Large intestine (tissue), 3 donors: ENCODE measurements around the gene IFI27L1. TPM values are rescaled to one million over a fixed set of nuclear protein-coding genes. Genes with fewer than 3 reads are reported as not detected.
A peak's percentile ranks its signal among the peaks of the same experiment; 100 is the strongest.

Experiments used
- DNase-seq, 2 donors: peaks; one replicate each; pipeline versions ENCODE4 v3.0.0 to v3.0.0-alpha.2; 2013
- H3K27ac ChIP-seq: one replicate; pipeline ENCODE4 v1.5.1; 2013; ENCODE audit warnings: low read length
- H3K27me3 ChIP-seq: 2 replicates; pipeline ENCODE4 v1.6.1; 2013; ENCODE audit warnings: low read length; ENCODE audit not compliant: control insufficient read depth, insufficient read depth
- H3K36me3 ChIP-seq: 2 replicates; pipeline ENCODE4 v1.6.1; 2013; ENCODE audit warnings: low read length; ENCODE audit not compliant: control insufficient read depth, insufficient read depth
- H3K4me1 ChIP-seq: one replicate; pipeline ENCODE4 v1.6.1; 2013; ENCODE audit warnings: low read length; ENCODE audit not compliant: control insufficient read depth, insufficient read depth
- H3K4me3 ChIP-seq: one replicate; pipeline ENCODE4 v1.5.1; 2013; ENCODE audit warnings: low read length
- H3K9me3 ChIP-seq: one replicate; pipeline ENCODE4 v1.6.1; 2013; ENCODE audit warnings: mild to moderate bottlenecking, low read depth, low read length, moderate library complexity; ENCODE audit not compliant: control insufficient read depth
- WGBS: methylation state at CpG from one replicate; pipeline ENCODE4 v1.1.5; 2013; ENCODE audit warnings: low lambda C conversion rate; ENCODE audit not compliant: insufficient coverage; 5-methylcytosine and 5-hydroxymethylcytosine counted together
- polyA plus RNA-seq: library from polyadenylated mRNA; unstranded; fragments of 120-200 nt; gene quantifications from one replicate; pipeline ENCODE4 v1.2.1, GENCODE V29; 2013

IFI27L1 gene
- polyA plus RNA-seq, 1 donor: 30.7 TPM

- Histone ChIP-seq H3K4me1 (peaks cover 5% of the 10 kb centered on the region), H3K27ac (no peak overlapping the region), H3K27me3 (no peaks in the 10 kb centered on the region), H3K9me3 (no peaks in the 10 kb centered on the region), H3K36me3 (peaks cover 9% of the 10 kb centered on the region), H3K4me3 (no peak overlapping the region)
- no peak for DNase-seq
- no CpG with 5 or more reads among the region's 3 CpGs for WGBS
These were observed 41.3 kb downstream of the IFI27L1 start for GRCh38 chr14:94122438-94122837.

- no peak overlapping the region for H3K4me3 ChIP-seq
- peaks cover 2% of the 10 kb centered on the region for H3K4me1 ChIP-seq
- 80% methylated on average over 1 of the region's 9 CpGs for WGBS
- H3K36me3 ChIP-seq: peaks cover 11% of the 10 kb centered on the region
- no peaks in the 10 kb centered on the region for H3K9me3 ChIP-seq
- DNase-seq: no peak
- H3K27me3 ChIP-seq: no peaks in the 10 kb centered on the region
- H3K27ac ChIP-seq: no peak overlapping the region
These were observed 42.2 kb downstream of the IFI27L1 start for GRCh38 chr14:94123296-94123695.

GRCh38 chr14:94123868-94124267 is 42.8 kb downstream of the IFI27L1 start:
- no peaks in the 10 kb centered on the region for H3K27me3 ChIP-seq
- no CpG with 5 or more reads among the region's 1 CpG for WGBS
- no peak overlapping the region for H3K27ac ChIP-seq
- H3K9me3 ChIP-seq: no peaks in the 10 kb centered on the region
- no peak overlapping the region for H3K4me3 ChIP-seq
- no peak for DNase-seq
- peaks cover 5% of the 10 kb centered on the region for H3K4me1 ChIP-seq
- H3K36me3 ChIP-seq: peaks cover 11% of the 10 kb centered on the region

GRCh38 chr14:94124582-94125377 is 43.7 kb downstream of the IFI27L1 start:
- Histone ChIP-seq H3K4me3 (no peak overlapping the region), H3K36me3 (peaks cover 11% of the 10 kb centered on the region), H3K27me3 (no peaks in the 10 kb centered on the region), H3K27ac (no peak overlapping the region), H3K4me1 (peaks cover 7% of the 10 kb centered on the region), H3K9me3 (no peaks in the 10 kb centered on the region)
- DNase-seq: no peak
- no CpG with 5 or more reads among the region's 9 CpGs for WGBS

- Histone ChIP-seq H3K36me3 (peaks cover 11% of the 10 kb centered on the region), H3K9me3 (no peaks in the 10 kb centered on the region), H3K27ac (no peak overlapping the region), H3K27me3 (no peaks in the 10 kb centered on the region), H3K4me3 (no peak overlapping the region), H3K4me1 (peaks cover 7% of the 10 kb centered on the region)
- DNase-seq: no peak
- no CpG with 5 or more reads among the region's 6 CpGs for WGBS
These were observed 44.7 kb downstream of the IFI27L1 start for GRCh38 chr14:94125659-94126418.

GRCh38 chr14:94126419-94126677 is 45.2 kb downstream of the IFI27L1 start:
- Histone ChIP-seq H3K27ac (no peak overlapping the region), H3K4me3 (no peak overlapping the region), H3K4me1 (peaks cover 7% of the 10 kb centered on the region), H3K27me3 (no peaks in the 10 kb centered on the region), H3K9me3 (no peaks in the 10 kb centered on the region), H3K36me3 (peaks cover 11% of the 10 kb centered on the region)
- DNase-seq: no peak
- no CpG with 5 or more reads among the region's 1 CpG for WGBS

- WGBS: 60% methylated on average over 1 of the region's 5 CpGs
- H3K4me1 ChIP-seq: peaks cover 7% of the 10 kb centered on the region
These were observed 45.7 kb downstream of the IFI27L1 start for GRCh38 chr14:94126800-94127199.

GRCh38 chr14:94127330-94127729 is 46.2 kb downstream of the IFI27L1 start:
- H3K4me1 ChIP-seq: peaks cover 7% of the 10 kb centered on the region
- H3K27ac ChIP-seq: no peak overlapping the region
- H3K9me3 ChIP-seq: no peaks in the 10 kb centered on the region
- H3K36me3 ChIP-seq: peaks cover 11% of the 10 kb centered on the region
- 80% methylated on average over 1 of the region's 6 CpGs for WGBS
- H3K27me3 ChIP-seq: no peaks in the 10 kb centered on the region
- no peak for DNase-seq
- no peak overlapping the region for H3K4me3 ChIP-seq

More at GRCh38 chr14:94126800-94127199, 45.7 kb downstream of the IFI27L1 start:
- H3K4me3 ChIP-seq: no peak overlapping the region
- no peak for DNase-seq
- no peaks in the 10 kb centered on the region for H3K9me3 ChIP-seq
- H3K27me3 ChIP-seq: no peaks in the 10 kb centered on the region
- peaks cover 11% of the 10 kb centered on the region for H3K36me3 ChIP-seq
- H3K27ac ChIP-seq: no peak overlapping the region

GRCh38 chr14:94128216-94128839 is 47.2 kb downstream of the IFI27L1 start:
- WGBS: no CpG with 5 or more reads among the region's 14 CpGs
- Histone ChIP-seq H3K4me3 (no peak overlapping the region), H3K27ac (no peak overlapping the region), H3K36me3 (peaks cover 11% of the 10 kb centered on the region), H3K9me3 (no peaks in the 10 kb centered on the region), H3K27me3 (no peaks in the 10 kb centered on the region), H3K4me1 (peaks cover 7% of the 10 kb centered on the region)
- no peak for DNase-seq

GRCh38 chr14:94129111-94129757 is 48.1 kb downstream of the IFI27L1 start, which contains the start of gene IFI27L2:
TSS of gene IFI27L2 (minus strand) at chr14:94129604. CDS start at chr14:94129564, 40 bp downstream.
- Histone ChIP-seq H3K27me3 (no peaks in the 10 kb centered on the region), H3K4me1 (peaks cover 7% of the 10 kb centered on the region), H3K9me3 (no peaks in the 10 kb centered on the region), H3K36me3 (peaks cover 11% of the 10 kb centered on the region), H3K27ac (peak within 1 kb of the TSS; percentile 74), H3K4me3 (peak within 1 kb of the TSS; percentile 61)
- no CpG with 5 or more reads among the region's 27 CpGs for WGBS
- peak; percentile 62 to 87 for DNase-seq
